Omental fat pad (tissue), 4 donors: ENCODE data around the gene FBXO24. TPM values are rescaled to one million over a fixed set of nuclear protein-coding genes. Genes with fewer than 3 reads are reported as not detected.

ENCODE experiments used
- ATAC-seq: fragments of 150-250 bp; one replicate; pipeline ENCODE4 v1.9.1; 2016; ENCODE audit warnings: mild to moderate bottlenecking, moderate library complexity; ENCODE audit not compliant: low FRiP score
- DNase-seq: peaks from one replicate; pipeline ENCODE4 v3.0.0-alpha.2; 2019; ENCODE audit warnings: low spot score
- CTCF ChIP-seq, 3 donors: fragments of 450-650 bp; IDR thresholded peaks; one replicate each; pipeline ENCODE4 v1.5.1; 2016 to 2017; ENCODE audit warnings: antibody characterized with exemption in 3 of 3, mild to moderate bottlenecking in 3 of 3, moderate library complexity in 2 of 3
- total RNA-seq, 4 donors: library from RNA; depleted of rRNA; stranded (reverse); fragments of >200 nt; gene quantifications; one replicate each; pipeline ENCODE4 v1.1.0, GENCODE V29; 2016

The FBXO24 gene
- total RNA-seq, 4 donors from 2014 or later: 0.36 TPM; not detected in 3

- TF ChIP-seq CTCF (IDR thresholded peaks at IDR 0.05): no peak
- DNase-seq (no peak), ATAC-seq (no peak)
These were observed 18.9 kb upstream of the FBXO24 start for GRCh38 chr7:100567031-100567730.

- no peak for TF ChIP-seq CTCF (IDR thresholded peaks at IDR 0.05)
- no peak for DNase-seq
- no peak for ATAC-seq
These were observed 18.4 kb upstream of the FBXO24 start for GRCh38 chr7:100567751-100568175.

- ATAC-seq (no peak), DNase-seq (no peak)
- no peak for TF ChIP-seq CTCF (IDR thresholded peaks at IDR 0.05)
These were observed 17.8 kb upstream of the FBXO24 start for GRCh38 chr7:100568176-100568895.

GRCh38 chr7:100568896-100569844 lies 17.0 kb upstream of the FBXO24 start:
- peak; percentile 12 for ATAC-seq
- DNase-seq: no peak
- TF ChIP-seq CTCF (IDR thresholded peaks at IDR 0.05): no peak

- no peak for TF ChIP-seq CTCF (IDR thresholded peaks at IDR 0.05)
- ATAC-seq: no peak
- DNase-seq: no peak
These were observed 14.9 kb upstream of the FBXO24 start for GRCh38 chr7:100570954-100571828.

- no peak for TF ChIP-seq CTCF (IDR thresholded peaks at IDR 0.05)
- no peak for DNase-seq
- ATAC-seq: no peak
These were observed 14.4 kb upstream of the FBXO24 start for GRCh38 chr7:100571829-100572116.
